CD14-positive monocyte (primary cell): Measurements from ENCODE around the gene ERBB4. TPM values are rescaled to one million over a fixed set of nuclear protein-coding genes. Genes with fewer than 3 reads are reported as not detected.

Source experiments
- DNase-seq, 3 donors: peaks; one replicate each; pipeline ENCODE4 v3.0.0-alpha.2; 2011 to 2022
- H2AFZ ChIP-seq: 2 replicates; pipeline ENCODE4 v1.6.0; 2012; ENCODE audit warnings: mild to moderate bottlenecking, low read depth, low read length, inconsistent platforms; ENCODE audit not compliant: insufficient read depth, poor library complexity, severe bottlenecking
- H3K27ac ChIP-seq, 2 donors: 1 replicate in 1 of 2; 2 replicates in 1 of 2; pipeline ENCODE4 v1.5.1; 2012 to 2013; ENCODE audit warnings: low read length in 2 of 2, control low read depth in 1 of 2, inconsistent platforms in 1 of 2, low read depth in 1 of 2, mild to moderate bottlenecking in 1 of 2
- H3K27me3 ChIP-seq, 2 donors: one replicate each; pipeline versions ENCODE4 v1.6.0 to v1.6.1; 2011 to 2013; ENCODE audit warnings: low read length in 2 of 2; ENCODE audit not compliant: control insufficient read depth in 2 of 2, insufficient read depth in 2 of 2
- H3K36me3 ChIP-seq, 2 donors: replicated peaks in 1 of 2; 1 replicate in 1 of 2; 2 replicates in 1 of 2; pipeline versions ENCODE4 v1.5.1 to v1.6.1; 2012 to 2013; ENCODE audit warnings: low read length in 2 of 2, control low read depth in 1 of 2, inconsistent platforms in 1 of 2, mild to moderate bottlenecking in 1 of 2; ENCODE audit not compliant: insufficient read depth in 2 of 2, control insufficient read depth in 1 of 2
- H3K4me1 ChIP-seq, 2 donors: 1 replicate in 1 of 2; 2 replicates in 1 of 2; pipeline versions ENCODE4 v1.5.1 to v1.6.1; 2012 to 2013; ENCODE audit warnings: low read length in 2 of 2, control low read depth in 1 of 2, inconsistent platforms in 1 of 2, mild to moderate bottlenecking in 1 of 2, moderate library complexity in 1 of 2; ENCODE audit not compliant: insufficient read depth in 2 of 2, control insufficient read depth in 1 of 2
- H3K4me2 ChIP-seq: replicated peaks from 2 replicates; pipeline ENCODE3; 2012; ENCODE audit warnings: low read length, moderate library complexity, mild to moderate bottlenecking; ENCODE audit not compliant: poor library complexity, severe bottlenecking; ENCODE audit errors: extremely low read depth
- H3K4me3 ChIP-seq, 3 experiments: fragments of 200-600 bp in 1 of 3; sonication (generic) in 1 of 3; replicated peaks in 1 of 3; 1 replicate in 2 of 3; 2 replicates in 1 of 3; pipeline ENCODE4 v1.5.1; 2011 to 2013; ENCODE audit warnings: low read length in 3 of 3, mild to moderate bottlenecking in 3 of 3, control low read depth in 2 of 3, low read depth in 2 of 3, inconsistent platforms in 1 of 3, moderate library complexity in 1 of 3
- H3K79me2 ChIP-seq: 2 replicates; pipeline ENCODE4 v1.6.0; 2012; ENCODE audit warnings: mild to moderate bottlenecking, control low read depth, inconsistent platforms, low read length, moderate library complexity; ENCODE audit not compliant: insufficient read depth
- H3K9ac ChIP-seq: 2 replicates; pipeline ENCODE4 v1.6.0; 2017; ENCODE audit warnings: low read length, mild to moderate bottlenecking; ENCODE audit not compliant: insufficient read depth, poor library complexity, severe bottlenecking
- H3K9me3 ChIP-seq, 2 donors: replicated peaks in 1 of 2; 1 replicate in 1 of 2; 2 replicates in 1 of 2; pipeline versions ENCODE4 v1.5.1 to v1.6.1; 2012 to 2013; ENCODE audit warnings: low read length in 2 of 2, control low read depth in 1 of 2; ENCODE audit not compliant: control insufficient read depth in 1 of 2, insufficient read depth in 1 of 2
- H4K20me1 ChIP-seq: 2 replicates; pipeline ENCODE4 v1.6.0; 2012; ENCODE audit warnings: mild to moderate bottlenecking, low read length, control low read depth, moderate library complexity; ENCODE audit not compliant: insufficient read depth
- H3K27ac Mint-ChIP-seq, 7 donors: one replicate each; pipeline ENCODE4 v1.8.0; 2020; ENCODE audit warnings: mild to moderate bottlenecking in 7 of 7, mixed read lengths in 7 of 7, moderate library complexity in 6 of 7, inconsistent platforms in 2 of 7
- H3K27me3 Mint-ChIP-seq, 3 donors: one replicate each; pipeline ENCODE4 v1.8.0; 2021 to 2022; ENCODE audit warnings: low read depth in 3 of 3, mild to moderate bottlenecking in 3 of 3, mixed read lengths in 3 of 3, moderate library complexity in 3 of 3, inconsistent platforms in 1 of 3
- H3K36me3 Mint-ChIP-seq, 2 donors: one replicate each; pipeline ENCODE4 v1.8.0; 2020; ENCODE audit warnings: mixed read lengths in 2 of 2, inconsistent platforms in 1 of 2, mild to moderate bottlenecking in 1 of 2
- H3K4me1 Mint-ChIP-seq: one replicate; pipeline ENCODE4 v1.8.0; 2020; ENCODE audit warnings: mild to moderate bottlenecking, mixed read lengths
- H3K4me3 Mint-ChIP-seq, 2 donors: one replicate each; pipeline ENCODE4 v1.8.0; 2020; ENCODE audit warnings: mild to moderate bottlenecking in 2 of 2, mixed read lengths in 2 of 2, moderate library complexity in 1 of 2
- H3K9me3 Mint-ChIP-seq, 7 donors: one replicate each; pipeline ENCODE4 v1.8.0; 2020 to 2022; ENCODE audit warnings: mixed read lengths in 7 of 7, mild to moderate bottlenecking in 6 of 7, moderate library complexity in 6 of 7, inconsistent platforms in 2 of 7
- CTCF ChIP-seq: fragments of 200-600 bp; IDR thresholded peaks from one replicate; pipeline ENCODE4 v1.8.0; 2022; ENCODE audit warnings: antibody characterized with exemption, mild to moderate bottlenecking
- WGBS: methylation state at CpG from one replicate; pipeline ENCODE4 v1.1.5; 2013; ENCODE audit warnings: missing lambda C conversion rate; ENCODE audit not compliant: insufficient coverage; 5-methylcytosine and 5-hydroxymethylcytosine counted together
- intact Hi-C, 2 donors: fragments of 100-400 bp; cut with micrococcal nuclease; formaldehyde crosslinking; loops; one replicate each; pipeline versions ENCODE4 v1.15.0 to v1.15.1; 2023
- polyA plus RNA-seq, 3 donors: library from polyadenylated mRNA; depleted of rRNA in 1 of 3; unstranded in 2 of 3; stranded (reverse) in 1 of 3; fragments of 300-500 nt in 2 of 3; fragments of >200 nt in 1 of 3; fragmentation: Illumina TruSeq in 2 of 3; gene quantifications; 1 replicate in 2 of 3; 2 replicates in 1 of 3; pipeline ENCODE4 v1.2.3, GENCODE V29; 2012 to 2021

The ERBB4 gene
- polyA plus RNA-seq, 3 donors, result not detected

- Histone ChIP-seq H3K9ac (no peak overlapping the region), H3K4me2 (no peak overlapping the region), H3K4me3 (no peak overlapping the region), H3K27ac (no peak overlapping the region), H3K36me3 (no peaks in the 10 kb centered on the region), H3K4me1 (no peaks in the 10 kb centered on the region), H3K9me3 (no peaks in the 10 kb centered on the region), H3K27me3 (no peaks in the 10 kb centered on the region), H3K79me2 (no peaks in the 10 kb centered on the region), H4K20me1 (no peaks in the 10 kb centered on the region), H2AFZ (no peak overlapping the region)
- Mint-ChIP-seq H3K9me3 (no peaks in the 10 kb centered on the region), H3K36me3 (no peaks in the 10 kb centered on the region), H3K4me3 (no peak overlapping the region), H3K27ac (no peak overlapping the region), H3K4me1 (no peaks in the 10 kb centered on the region), H3K27me3 (peaks cover 0 to 2% (median 2%) of the 10 kb centered on the region in 3 donors)
- DNase-seq, result no peak
- TF ChIP-seq CTCF, result no peak
- intact Hi-C loops, result no loop called here
Observed at GRCh38 chr2:211729433-211729832, 809.2 kb downstream of the ERBB4 start.

GRCh38 chr2:211724933-211725332, 813.7 kb downstream of the ERBB4 start:
- intact Hi-C loops, result no loop called here
- no peaks in the 10 kb centered on the region for H4K20me1 ChIP-seq
- H3K4me3 ChIP-seq, result no peak overlapping the region
- H3K79me2 ChIP-seq, result no peaks in the 10 kb centered on the region
- Mint-ChIP-seq H3K4me1 (no peaks in the 10 kb centered on the region), H3K9me3 (no peaks in the 10 kb centered on the region), H3K36me3 (no peaks in the 10 kb centered on the region), H3K27me3 (peaks cover 0 to 4% (median 2%) of the 10 kb centered on the region in 3 donors), H3K27ac (no peak overlapping the region), H3K4me3 (no peak overlapping the region)
- TF ChIP-seq CTCF, result no peak
- H3K4me2 ChIP-seq, result no peak overlapping the region
- H3K36me3 ChIP-seq, result no peaks in the 10 kb centered on the region
- no peak for DNase-seq
- H3K9me3 ChIP-seq, result no peaks in the 10 kb centered on the region
- WGBS, result 97% methylated on average over 5 of the region's 5 CpGs
- no peak overlapping the region for H2AFZ ChIP-seq
- no peaks in the 10 kb centered on the region for H3K4me1 ChIP-seq
- H3K27ac ChIP-seq, result no peak overlapping the region
- no peaks in the 10 kb centered on the region for H3K27me3 ChIP-seq
- no peak overlapping the region for H3K9ac ChIP-seq
